ENCODE data around the gene AIFM1. TPM values are rescaled to one million over a fixed set of nuclear protein-coding genes. Genes with fewer than 3 reads are reported as not detected.

Gene AIFM1
- polyA plus RNA-seq, 2 of the 4 experiments (the other 2 are of a cell fraction), result 90.2 to 103 TPM

DNA sequence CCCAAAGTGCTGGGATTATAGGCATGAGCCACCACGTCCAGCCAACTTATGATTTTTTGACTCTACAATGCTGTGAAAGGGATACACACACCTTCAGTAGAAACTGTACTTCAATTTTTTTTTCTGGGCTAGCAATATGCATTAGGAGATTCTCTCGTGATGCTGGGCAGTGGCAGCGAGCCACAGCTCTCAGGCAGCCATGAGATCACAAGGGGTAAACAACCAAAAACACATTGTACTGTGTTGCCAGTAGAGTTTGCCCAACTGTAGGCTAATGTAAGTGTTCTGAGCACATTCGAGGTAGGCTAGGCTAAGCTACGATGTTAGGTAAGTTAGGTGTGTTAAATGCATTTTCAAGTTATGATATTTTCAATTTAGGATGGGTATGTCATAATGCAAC lies 31.8 kb upstream of the AIFM1 start:
- no peak overlapping the region for H3K27ac ChIP-seq
- no peak overlapping the region for H3K4me2 ChIP-seq
- no peak for FAIRE-seq
- ATAC-seq, result peak in 1 of 2 experiments; percentile 29; a peak in 2 of 6 replicates
- POLR2A ChIA-PET, result no interaction called here
- H3K4me3 ChIP-seq, result no peak overlapping the region
- no peaks in the 10 kb centered on the region for H3K9me3 ChIP-seq
- 57% methylated on average over 5 of the region's 5 CpGs for WGBS (ENCODE audit: missing lambda C conversion rate)
- CTCF ChIA-PET, result interaction anchor here (1.1 to 2.0 kb wide), 3 partner anchors 27 to 169 kb away, joined by 3 to 10 read pairs (median 6); no protein-coding TSS in a partner anchor
- H3K4me1 ChIP-seq, result no peaks in the 10 kb centered on the region
- DNase-seq (ENCODE audit: low read depth in 1 of 2, low spot score in 1 of 2), result no peak
- no peak for TF ChIP-seq SREBF2 (IDR thresholded peaks at IDR 0.05)
- TF ChIP-seq CBX8 (IDR thresholded peaks at IDR 0.05), result no peak
- TF ChIP-seq ESRRA (IDR thresholded peaks at IDR 0.05; ENCODE audit: borderline replicate concordance, low read length), result no peak
- TF ChIP-seq HOXB5 (CRISPR knock-in tag; IDR thresholded peaks at IDR 0.05), result no peak
- TF ChIP-seq TP53 (CRISPR knock-in tag; IDR thresholded peaks at IDR 0.05), result no peak
- no peak for TF ChIP-seq NFE2L2 (conservative IDR thresholded peaks at IDR 0.05; ENCODE audit: low read length)
- no peak for TF ChIP-seq JUN (IDR thresholded peaks at IDR 0.05)

- Histone ChIP-seq H3K4me2 (no peak overlapping the region), H3K4me1 (no peaks in the 10 kb centered on the region), H3K27ac (no peak overlapping the region), H3K9me3 (no peaks in the 10 kb centered on the region), H3K4me3 (no peak overlapping the region)
- no peak for ATAC-seq
- TF ChIP-seq FOXS1 (CRISPR knock-in tag; IDR thresholded peaks at IDR 0.05), result no peak
- no peak for TF ChIP-seq GATA3 (IDR thresholded peaks at IDR 0.05; ENCODE audit: borderline replicate concordance)
- no peak for TF ChIP-seq EP300 (IDR thresholded peaks at IDR 0.05)
- TF ChIP-seq NFE2L2 (conservative IDR thresholded peaks at IDR 0.05; ENCODE audit: low read length), result no peak
- TF ChIP-seq, protein P1, sequence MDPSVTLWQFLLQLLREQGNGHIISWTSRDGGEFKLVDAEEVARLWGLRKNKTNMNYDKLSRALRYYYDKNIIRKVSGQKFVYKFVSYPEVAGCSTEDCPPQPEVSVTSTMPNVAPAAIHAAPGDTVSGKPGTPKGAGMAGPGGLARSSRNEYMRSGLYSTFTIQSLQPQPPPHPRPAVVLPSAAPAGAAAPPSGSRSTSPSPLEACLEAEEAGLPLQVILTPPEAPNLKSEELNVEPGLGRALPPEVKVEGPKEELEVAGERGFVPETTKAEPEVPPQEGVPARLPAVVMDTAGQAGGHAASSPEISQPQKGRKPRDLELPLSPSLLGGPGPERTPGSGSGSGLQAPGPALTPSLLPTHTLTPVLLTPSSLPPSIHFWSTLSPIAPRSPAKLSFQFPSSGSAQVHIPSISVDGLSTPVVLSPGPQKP (IDR thresholded peaks at IDR 0.05; ENCODE audit: low read depth, low read length), result no peak
- TF ChIP-seq HEYL (CRISPR knock-in tag; IDR thresholded peaks at IDR 0.05), result no peak
- TF ChIP-seq HOXB13 (CRISPR knock-in tag; IDR thresholded peaks at IDR 0.05; ENCODE audit: low read depth), result no peak
- TF ChIP-seq TFCP2L1 (CRISPR knock-in tag; IDR thresholded peaks at IDR 0.05), result no peak
- no peak for TF ChIP-seq ZC3H11A (IDR thresholded peaks at IDR 0.05)
- TF ChIP-seq EHMT2 (IDR thresholded peaks at IDR 0.05; ENCODE audit: low read depth), result no peak
- 89% methylated on average over 7 of the region's 7 CpGs for WGBS (ENCODE audit: missing lambda C conversion rate)
- CTCF ChIA-PET, result interaction anchor here (2.0 kb wide), 1 partner anchor 118 kb away, joined by 10 read pairs; no protein-coding TSS in a partner anchor
- DNase-seq (ENCODE audit: low read depth in 1 of 2, low spot score in 1 of 2), result no peak
- POLR2A ChIA-PET, result interaction anchor here (0.7 kb wide), 1 partner anchor 608 kb away, joined by 4 read pairs; no protein-coding TSS in a partner anchor
- FAIRE-seq, result peak; percentile 89
Measured at GRCh38 chrX:130196466-130196865, 30.8 kb upstream of the AIFM1 start.

- H3K4me2 ChIP-seq, result no peak overlapping the region
- no peak overlapping the region for H3K27ac ChIP-seq
- no peaks in the 10 kb centered on the region for H3K4me1 ChIP-seq
- H3K9me3 ChIP-seq, result no peaks in the 10 kb centered on the region
- ATAC-seq, result no peak
- 67% methylated on average over 3 of the region's 4 CpGs for WGBS (ENCODE audit: missing lambda C conversion rate)
- no peak for DNase-seq (ENCODE audit: low read depth in 1 of 2, low spot score in 1 of 2)
- POLR2A ChIA-PET, result no interaction called here
- no peak for TF ChIP-seq ZFP36 (IDR thresholded peaks at IDR 0.05; ENCODE audit: borderline replicate concordance, partially characterized antibody)
- no peak overlapping the region for H3K4me3 ChIP-seq
- FAIRE-seq, result no peak
- CTCF ChIA-PET, result interaction anchor here (1.1 to 5.5 kb wide), 6 partner anchors 8 to 178 kb away, joined by 3 to 58 read pairs (median 6); no protein-coding TSS in a partner anchor
Measured at GRCh38 chrX:130190801-130191200, 25.2 kb upstream of the AIFM1 start.

- Histone ChIP-seq H3K9me3 (no peaks in the 10 kb centered on the region), H3K4me2 (no peak overlapping the region), H3K4me3 (no peak overlapping the region), H3K27ac (no peak overlapping the region), H3K4me1 (no peaks in the 10 kb centered on the region)
- ChIA-PET POLR2A (no interaction called here), CTCF (interaction anchor here (0.8 to 1.5 kb wide), 7 partner anchors 11 to 581 kb away, joined by 3 to 5 read pairs (median 3); no protein-coding TSS in a partner anchor)
- no peak for TF ChIP-seq HOXB13 (CRISPR knock-in tag; IDR thresholded peaks at IDR 0.05; ENCODE audit: low read depth)
- no peak for TF ChIP-seq CBX2 (IDR thresholded peaks at IDR 0.05; ENCODE audit: borderline replicate concordance, low read depth)
- TF ChIP-seq CEBPB (IDR thresholded peaks at IDR 0.05), result no peak
- no peak for TF ChIP-seq POLR2AphosphoS2 (conservative IDR thresholded peaks at IDR 0.05; ENCODE audit: low read length)
- no peak for TF ChIP-seq ZFP36 (IDR thresholded peaks at IDR 0.05; ENCODE audit: borderline replicate concordance, partially characterized antibody)
- no peak for TF ChIP-seq CBX8 (IDR thresholded peaks at IDR 0.05)
- TF ChIP-seq GATA3 (IDR thresholded peaks at IDR 0.05; ENCODE audit: borderline replicate concordance), result no peak
- no peak for TF ChIP-seq FOXS1 (CRISPR knock-in tag; IDR thresholded peaks at IDR 0.05)
- no peak for TF ChIP-seq PHF8 (IDR thresholded peaks at IDR 0.05; ENCODE audit: borderline replicate concordance, low read depth)
- TF ChIP-seq MYC (IDR thresholded peaks at IDR 0.05; ENCODE audit: borderline replicate concordance, low read length), result no peak
- no peak for TF ChIP-seq ZNF302 (CRISPR knock-in tag; IDR thresholded peaks at IDR 0.05)
- TF ChIP-seq HOXB5 (CRISPR knock-in tag; IDR thresholded peaks at IDR 0.05), result no peak
- TF ChIP-seq MAFK (IDR thresholded peaks at IDR 0.05; ENCODE audit: partially characterized antibody), result no peak
- no peak for TF ChIP-seq POLR2A (IDR thresholded peaks at IDR 0.05; ENCODE audit: low read length)
- no peak for TF ChIP-seq TFCP2L1 (CRISPR knock-in tag; IDR thresholded peaks at IDR 0.05)
- no peak for TF ChIP-seq BCL3 (IDR thresholded peaks at IDR 0.05)
- TF ChIP-seq, protein P2, sequence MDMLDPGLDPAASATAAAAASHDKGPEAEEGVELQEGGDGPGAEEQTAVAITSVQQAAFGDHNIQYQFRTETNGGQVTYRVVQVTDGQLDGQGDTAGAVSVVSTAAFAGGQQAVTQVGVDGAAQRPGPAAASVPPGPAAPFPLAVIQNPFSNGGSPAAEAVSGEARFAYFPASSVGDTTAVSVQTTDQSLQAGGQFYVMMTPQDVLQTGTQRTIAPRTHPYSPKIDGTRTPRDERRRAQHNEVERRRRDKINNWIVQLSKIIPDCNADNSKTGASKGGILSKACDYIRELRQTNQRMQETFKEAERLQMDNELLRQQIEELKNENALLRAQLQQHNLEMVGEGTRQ (IDR thresholded peaks at IDR 0.05), result no peak
- no peak for ATAC-seq
- WGBS (ENCODE audit: missing lambda C conversion rate), result 55% methylated on average over 3 of the region's 4 CpGs
- DNase-seq (ENCODE audit: low read depth in 1 of 2, low spot score in 1 of 2), result no peak
- FAIRE-seq, result no peak
Measured at GRCh38 chrX:130186651-130187050, 21.0 kb upstream of the AIFM1 start.

Measured in A549 (cell line).